Tibial nerve (tissue), 4 donors: ENCODE results near the gene SOWAHD. TPM values are rescaled to one million over a fixed set of nuclear protein-coding genes. Genes with fewer than 3 reads are reported as not detected.

ENCODE experiments used
- small RNA-seq: library from RNA; depleted of rRNA; stranded (forward); fragments of <200 nt; gene quantifications from one replicate; pipeline ENCODE3, GENCODE V24; 2016
- total RNA-seq, 4 donors: library from RNA; depleted of rRNA; stranded (reverse); fragments of >200 nt; gene quantifications; one replicate each; pipeline ENCODE4 v1.1.0, GENCODE V29; 2016

The SOWAHD gene
- total RNA-seq, 4 donors from 2014 or later, result 1.1 TPM; not detected in 3

Small RNA genes within 50 kb of the gene (small RNA-seq; reads per million reads assigned to genes)
- gene SNORA69, result not detected

Other genes with a start within 250 kb of the SOWAHD start
- gene STEEP1, start 193.2 kb upstream of the SOWAHD start, total RNA-seq, result 10 to 100 TPM; 19.2 to 35.5 (median 30.2) TPM
- 10 to 100 TPM; 31.8 to 62.5 (median 40.5) TPM for gene UBE2A, start 184.0 kb upstream of the SOWAHD start, total RNA-seq
- 1 to 10 TPM; 4.4 to 9.0 (median 6.4) TPM for gene NKRF, start 152.2 kb upstream of the SOWAHD start, total RNA-seq
- 10 to 100 TPM; 18.8 to 35.8 (median 29.7) TPM for gene SEPTIN6, start 65.4 kb upstream of the SOWAHD start, total RNA-seq
- 1,000 to 10,000 TPM; 2,139 to 3,555 (median 3,085) TPM for gene RPL39, start 33.0 kb downstream of the SOWAHD start, total RNA-seq
- gene UPF3B, start 94.4 kb downstream of the SOWAHD start, total RNA-seq, result 1 to 10 TPM; 6.3 to 7.0 (median 6.6) TPM
- gene RNF113A, start 113.1 kb downstream of the SOWAHD start, total RNA-seq, result 10 to 100 TPM in 2 of 4 donors, 1 to 10 TPM in 2; 7.7 to 14.3 (median 10.9) TPM
- 10 to 100 TPM; 36.3 to 50.9 (median 42.7) TPM for gene NDUFA1, start 113.2 kb downstream of the SOWAHD start, total RNA-seq
- not detected for gene AKAP14, start 137.3 kb downstream of the SOWAHD start, total RNA-seq
- 10 to 100 TPM in 2 of 4 donors, 1 to 10 TPM in 2; 5.2 to 11.4 (median 9.7) TPM for gene NKAP, start 185.2 kb downstream of the SOWAHD start, total RNA-seq